ENCODE results near the gene FBXL4. TPM values are rescaled to one million over a fixed set of nuclear protein-coding genes. Genes with fewer than 3 reads are reported as not detected.

Gene FBXL4
- total RNA-seq, 2 experiments from 2014 or later: 10.4 to 10.8 TPM

DNA sequence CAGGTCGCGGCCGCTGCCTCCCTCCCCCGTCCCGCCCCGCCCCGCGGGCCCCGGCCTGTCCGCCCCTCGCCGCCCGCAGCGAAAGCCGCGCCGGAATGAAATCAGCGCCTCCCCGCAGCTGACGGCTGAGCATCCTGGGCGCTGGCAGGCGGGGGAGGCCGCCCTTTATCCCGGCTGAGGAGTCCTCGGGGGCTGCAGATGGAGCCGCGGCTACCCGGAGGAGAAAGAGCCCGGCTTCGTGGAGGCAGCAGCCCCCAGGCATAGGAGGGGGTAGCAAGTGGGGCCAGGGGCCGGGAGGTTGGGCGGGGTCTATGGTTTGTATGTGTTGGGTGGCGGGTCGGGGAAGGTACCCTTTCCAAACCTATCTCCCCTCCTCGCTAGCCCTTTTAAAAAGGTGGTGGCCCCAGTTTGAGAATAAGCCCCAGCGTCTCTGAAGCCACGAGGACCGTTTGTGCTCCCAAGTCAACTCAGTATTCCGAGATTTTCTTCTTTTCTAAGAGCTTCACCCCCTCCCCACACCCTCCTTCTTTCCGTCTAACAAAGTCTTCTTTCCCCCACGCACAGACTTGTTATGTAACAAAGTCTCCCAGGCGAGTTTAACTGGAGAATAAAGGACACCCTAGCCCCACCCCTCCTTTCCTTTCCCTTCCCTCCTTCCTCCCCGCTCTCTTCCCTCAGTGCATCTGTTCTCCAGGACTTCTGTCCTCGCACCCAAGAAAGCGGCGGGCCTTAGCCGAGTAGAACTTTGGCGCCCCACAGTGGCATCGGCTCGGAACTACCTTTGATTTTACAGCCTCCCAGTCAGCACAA lies 102.3 kb downstream of the FBXL4 start:
- Mint-ChIP-seq H3K36me3 (no peaks in the 10 kb centered on the region), H3K4me3 (no peak overlapping the region), H3K9me3 (ENCODE audit: low read depth) (no peaks in the 10 kb centered on the region), H3K27ac (no peak overlapping the region), H3K4me1 (peaks cover 8% of the 10 kb centered on the region), H3K27me3 (peaks cover 89% of the 10 kb centered on the region)
- CTCF ChIA-PET: interaction anchor here (1.0 to 2.0 kb wide), 4 partner anchors 15 to 1348 kb away, joined by 3 to 5 read pairs (median 3); no protein-coding TSS in a partner anchor
- peak; percentile 73 for DNase-seq
- peak; percentile 58 for ATAC-seq

DNA sequence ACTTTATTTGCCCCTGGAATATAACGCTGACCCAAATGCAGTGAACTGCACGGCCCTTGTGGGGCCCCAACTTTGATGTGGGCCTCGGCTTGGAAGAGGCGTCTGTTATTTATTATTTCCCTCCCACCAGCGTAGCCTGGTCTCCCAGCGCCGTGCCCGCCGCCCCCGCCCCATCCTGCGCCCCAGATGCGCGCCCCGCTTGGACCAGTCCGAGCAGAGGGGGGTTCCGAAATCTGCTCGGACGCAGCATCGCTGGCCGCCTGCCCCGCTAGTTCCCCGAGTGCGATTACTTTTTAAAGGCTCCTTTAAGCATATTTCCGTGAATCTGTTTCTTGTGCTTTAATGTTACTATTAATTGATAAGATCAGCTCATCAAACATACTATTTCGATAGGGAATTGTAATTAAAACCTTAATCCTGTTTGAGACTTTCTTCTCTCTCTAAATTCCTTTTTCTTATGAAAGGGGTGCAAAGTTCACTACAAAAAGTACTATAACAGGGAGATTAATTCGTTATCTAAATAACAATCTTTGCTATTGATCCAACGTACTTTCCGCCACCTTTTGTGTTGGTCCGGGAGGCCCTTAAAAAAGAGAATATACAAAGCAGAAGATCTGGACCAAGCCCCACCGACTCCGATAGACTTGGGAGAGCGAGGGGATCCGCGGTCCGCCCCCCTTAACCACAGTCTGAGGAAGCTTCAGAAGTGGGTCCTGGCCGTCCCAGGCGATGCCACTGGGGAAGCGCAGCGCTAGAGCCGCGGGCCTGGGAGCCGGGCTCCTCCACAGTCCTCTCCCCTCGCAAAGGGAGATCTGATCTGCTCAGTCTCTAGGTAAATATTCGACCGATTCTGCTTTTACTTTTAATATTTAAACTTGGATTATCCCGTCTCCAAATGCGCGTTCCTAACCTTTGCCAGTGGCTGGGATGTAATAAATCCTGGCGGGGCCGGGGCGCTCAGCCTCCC lies 103.2 kb downstream of the FBXL4 start:
- no peaks in the 10 kb centered on the region for H3K9me3 Mint-ChIP-seq (ENCODE audit: low read depth)
- H3K4me3 Mint-ChIP-seq: no peak overlapping the region
- DNase-seq (no peak), ATAC-seq (peak; percentile 36)
- H3K4me1 Mint-ChIP-seq: peaks cover 8% of the 10 kb centered on the region
- CTCF ChIA-PET: interaction anchor here (1.3 to 2.0 kb wide), 2 partner anchors 23 to 1347 kb away, joined by 3 to 5 read pairs; no protein-coding TSS in a partner anchor
- peak overlapping the region; percentile 21 for H3K27ac Mint-ChIP-seq
- H3K36me3 Mint-ChIP-seq: no peaks in the 10 kb centered on the region
- H3K27me3 Mint-ChIP-seq: peaks cover 89% of the 10 kb centered on the region

DNA sequence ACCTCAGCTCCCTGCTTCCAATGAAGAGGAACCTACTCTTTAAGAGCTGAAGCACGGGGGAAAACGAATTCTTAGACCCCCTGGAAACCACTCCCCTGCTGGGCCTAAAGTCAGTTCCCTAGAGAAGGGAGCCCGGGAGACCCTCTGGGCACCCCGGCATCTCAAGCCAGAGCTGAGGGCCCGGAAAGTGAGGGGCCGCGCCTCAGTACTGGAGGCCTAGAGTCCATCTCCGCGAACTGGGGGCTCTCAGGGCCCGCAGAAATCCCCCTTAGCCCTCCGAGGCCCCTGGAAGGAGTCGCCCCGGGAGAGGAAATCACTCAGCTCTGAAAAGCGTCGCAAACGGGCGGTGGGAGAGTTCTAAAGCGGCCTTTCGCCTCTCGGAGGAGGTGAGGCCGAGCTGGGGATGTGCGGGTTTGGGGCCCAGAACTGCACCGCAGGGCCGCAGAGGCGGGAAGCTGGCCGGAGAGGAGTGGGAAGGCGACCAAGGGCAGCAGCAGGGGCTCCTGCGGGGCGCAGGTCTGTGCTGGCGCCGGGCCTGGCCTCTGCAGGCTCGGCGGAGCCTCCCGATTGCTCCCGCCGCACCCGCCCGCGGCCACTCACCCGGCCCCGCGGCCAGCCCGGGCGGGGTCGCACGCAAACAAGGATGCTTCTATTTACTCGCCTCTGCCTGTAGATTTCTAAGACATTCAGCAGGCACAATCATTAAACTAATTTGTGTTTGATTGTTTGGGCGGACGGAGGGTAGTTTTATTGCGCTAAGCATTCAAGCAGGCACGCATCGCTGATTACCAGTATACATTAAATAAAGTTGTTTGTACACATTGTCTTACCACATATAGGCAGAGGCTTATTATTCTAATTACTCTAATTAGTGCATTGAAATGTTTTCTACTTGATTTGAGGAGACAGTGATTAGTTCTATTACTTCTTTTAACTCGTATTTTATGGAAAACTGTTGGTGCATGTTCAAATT lies 104.2 kb downstream of the FBXL4 start:
- Mint-ChIP-seq H3K9me3 (ENCODE audit: low read depth) (no peaks in the 10 kb centered on the region), H3K4me3 (no peak overlapping the region), H3K4me1 (peaks cover 8% of the 10 kb centered on the region), H3K27me3 (peaks cover 87% of the 10 kb centered on the region), H3K27ac (no peak overlapping the region), H3K36me3 (no peaks in the 10 kb centered on the region)
- ATAC-seq (no peak), DNase-seq (no peak)
- CTCF ChIA-PET: interaction anchor here (0.6 to 2.0 kb wide), 3 partner anchors 22 to 1346 kb away, joined by 3 to 5 read pairs (median 5); no protein-coding TSS in a partner anchor

- Mint-ChIP-seq H3K9me3 (ENCODE audit: low read depth) (no peaks in the 10 kb centered on the region), H3K27ac (peak overlapping the region; percentile 62), H3K4me1 (peaks cover 8% of the 10 kb centered on the region), H3K36me3 (no peaks in the 10 kb centered on the region), H3K4me3 (no peak overlapping the region), H3K27me3 (peaks cover 92% of the 10 kb centered on the region)
- CTCF ChIA-PET: no interaction called here
- DNase-seq: no peak
- ATAC-seq: no peak
These were observed 105.2 kb downstream of the FBXL4 start for GRCh38 chr6:98842342-98843180.

DNA sequence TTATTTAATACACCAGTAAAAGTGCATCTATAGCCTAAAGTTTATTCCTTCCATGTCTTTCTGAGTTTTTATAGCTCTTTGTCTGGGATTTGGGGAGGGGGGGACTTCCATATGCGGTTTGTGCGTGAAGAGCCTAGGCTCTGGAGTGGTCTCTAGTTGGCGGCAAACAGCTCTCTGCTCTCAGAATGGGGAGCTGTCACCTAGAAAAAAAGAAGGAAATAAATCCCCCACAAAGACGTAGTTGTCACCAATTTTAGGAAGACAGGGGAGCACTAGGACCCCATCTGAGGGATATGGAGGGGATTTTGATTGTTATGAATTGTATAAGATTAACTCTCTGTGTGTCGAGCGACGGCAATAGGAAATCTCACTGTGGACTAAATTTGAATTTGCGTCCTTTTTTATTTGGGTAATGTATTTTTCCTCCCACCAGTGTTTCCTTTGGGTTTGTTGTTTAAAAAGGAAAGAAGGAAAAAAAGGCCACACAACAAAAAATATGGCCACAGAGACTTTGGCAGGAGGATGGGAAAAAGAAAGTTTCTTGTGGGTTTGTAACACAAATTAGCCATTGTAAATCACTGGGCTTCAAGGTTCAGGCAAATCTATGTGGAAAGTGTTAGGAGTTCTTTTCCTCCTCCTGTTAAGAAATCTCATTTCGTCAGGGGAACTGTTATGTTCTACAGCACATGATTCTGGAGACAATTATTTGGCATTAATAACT lies 106.0 kb downstream of the FBXL4 start:
- no peak overlapping the region for H3K27ac Mint-ChIP-seq
- H3K4me3 Mint-ChIP-seq: no peak overlapping the region
- DNase-seq (no peak), ATAC-seq (no peak)
- H3K36me3 Mint-ChIP-seq: no peaks in the 10 kb centered on the region
- H3K27me3 Mint-ChIP-seq: peaks cover 92% of the 10 kb centered on the region
- no peaks in the 10 kb centered on the region for H3K9me3 Mint-ChIP-seq (ENCODE audit: low read depth)
- CTCF ChIA-PET: no interaction called here
- peaks cover 10% of the 10 kb centered on the region for H3K4me1 Mint-ChIP-seq

DNA sequence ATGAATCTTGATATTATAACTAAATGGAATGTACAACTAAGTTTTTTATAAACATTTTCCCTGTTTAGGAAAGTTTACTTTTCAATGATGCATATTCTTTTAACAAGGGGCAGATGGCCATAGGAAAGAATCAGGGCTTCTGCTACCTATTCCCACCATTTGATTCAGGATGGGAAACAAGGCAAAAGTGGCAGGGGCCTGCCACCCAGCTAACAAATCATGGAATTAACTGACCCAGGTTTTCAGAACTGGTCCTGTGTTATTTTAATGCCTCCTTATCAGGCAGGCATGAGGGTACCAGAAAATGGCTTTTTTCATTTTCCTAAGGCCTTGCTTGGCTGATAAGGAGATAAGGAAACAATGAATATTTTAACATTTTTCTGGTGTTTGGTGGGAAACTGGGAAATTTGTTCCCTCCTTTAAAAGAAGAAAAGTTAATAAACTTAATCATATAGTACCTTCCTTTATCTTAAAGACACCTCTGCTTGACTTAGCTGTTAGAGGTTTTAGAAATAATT lies 106.7 kb downstream of the FBXL4 start:
- Mint-ChIP-seq H3K9me3 (ENCODE audit: low read depth) (no peaks in the 10 kb centered on the region), H3K27ac (no peak overlapping the region), H3K4me1 (peaks cover 13% of the 10 kb centered on the region), H3K36me3 (no peaks in the 10 kb centered on the region), H3K27me3 (peaks cover 92% of the 10 kb centered on the region), H3K4me3 (no peak overlapping the region)
- CTCF ChIA-PET: no interaction called here
- no peak for ATAC-seq
- no peak for DNase-seq

GRCh38 chr6:98840385-98840784 lies 107.4 kb downstream of the FBXL4 start:
- no peak overlapping the region for H3K4me3 Mint-ChIP-seq
- ATAC-seq (no peak), DNase-seq (no peak)
- no peaks in the 10 kb centered on the region for H3K36me3 Mint-ChIP-seq
- no peaks in the 10 kb centered on the region for H3K9me3 Mint-ChIP-seq (ENCODE audit: low read depth)
- no peak overlapping the region for H3K27ac Mint-ChIP-seq
- CTCF ChIA-PET: no interaction called here
- peaks cover 14% of the 10 kb centered on the region for H3K4me1 Mint-ChIP-seq
- peaks cover 92% of the 10 kb centered on the region for H3K27me3 Mint-ChIP-seq

DNA sequence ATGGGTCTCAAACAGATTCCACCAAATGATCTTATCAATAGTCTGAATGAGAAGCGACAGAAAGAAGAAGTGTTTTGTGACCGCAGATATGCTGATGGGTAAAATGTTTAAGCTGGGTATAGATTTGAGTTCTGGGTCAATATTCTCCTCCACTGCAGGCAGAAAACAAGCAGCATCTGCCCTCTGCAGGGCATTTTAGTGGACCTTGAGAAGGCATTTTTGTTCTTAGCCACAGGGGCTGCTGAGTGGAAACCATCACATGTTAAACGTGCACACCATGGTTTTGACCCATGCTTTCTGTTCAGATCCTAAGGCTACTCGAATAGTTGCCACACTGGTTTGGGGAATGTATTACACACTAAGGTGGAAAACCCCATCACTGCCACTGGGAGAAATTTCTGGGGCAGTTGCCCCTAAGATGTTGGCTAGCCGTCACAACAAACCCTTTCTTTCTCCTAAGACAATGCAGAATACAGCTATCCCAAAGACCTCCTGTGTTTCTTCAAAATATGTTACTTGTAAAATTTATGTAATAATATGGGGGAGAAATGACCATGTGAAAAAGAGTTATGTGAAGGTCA lies 107.9 kb downstream of the FBXL4 start:
- H3K27me3 Mint-ChIP-seq: peaks cover 91% of the 10 kb centered on the region
- DNase-seq (no peak), ATAC-seq (no peak)
- CTCF ChIA-PET: no interaction called here
- H3K27ac Mint-ChIP-seq: no peak overlapping the region
- H3K9me3 Mint-ChIP-seq (ENCODE audit: low read depth): no peaks in the 10 kb centered on the region
- H3K4me3 Mint-ChIP-seq: no peak overlapping the region
- no peaks in the 10 kb centered on the region for H3K36me3 Mint-ChIP-seq
- peaks cover 14% of the 10 kb centered on the region for H3K4me1 Mint-ChIP-seq

GRCh38 chr6:98838975-98839374 lies 108.8 kb downstream of the FBXL4 start:
- H3K4me3 Mint-ChIP-seq: no peak overlapping the region
- H3K4me1 Mint-ChIP-seq: peaks cover 14% of the 10 kb centered on the region
- H3K27me3 Mint-ChIP-seq: peaks cover 89% of the 10 kb centered on the region
- H3K36me3 Mint-ChIP-seq: no peaks in the 10 kb centered on the region
- H3K9me3 Mint-ChIP-seq (ENCODE audit: low read depth): no peaks in the 10 kb centered on the region
- H3K27ac Mint-ChIP-seq: no peak overlapping the region
- ATAC-seq (no peak), DNase-seq (no peak)
- CTCF ChIA-PET: no interaction called here

DNA sequence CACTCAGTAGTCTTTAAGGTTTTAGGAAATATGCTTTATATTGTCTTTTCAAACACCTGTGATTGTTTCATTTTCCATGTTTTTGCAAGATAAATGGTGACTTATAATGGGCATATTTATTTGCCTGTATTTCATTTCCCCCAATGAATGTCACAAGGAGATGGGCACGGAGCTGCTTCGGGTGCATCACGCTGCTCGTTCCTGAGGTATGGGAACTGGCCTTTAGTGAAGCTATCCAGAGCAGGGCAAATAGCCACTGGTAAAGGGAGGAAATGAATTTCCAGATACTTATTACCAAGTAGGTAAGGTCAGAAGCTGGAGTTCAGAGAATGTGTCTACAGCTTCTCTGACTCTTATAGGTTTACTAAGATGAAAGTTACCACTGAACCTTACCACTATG lies 109.7 kb downstream of the FBXL4 start:
- H3K27ac Mint-ChIP-seq: no peak overlapping the region
- H3K4me1 Mint-ChIP-seq: peaks cover 24% of the 10 kb centered on the region
- no peak overlapping the region for H3K4me3 Mint-ChIP-seq
- CTCF ChIA-PET: no interaction called here
- peaks cover 90% of the 10 kb centered on the region for H3K27me3 Mint-ChIP-seq
- H3K36me3 Mint-ChIP-seq: no peaks in the 10 kb centered on the region
- no peak for ATAC-seq
- no peaks in the 10 kb centered on the region for H3K9me3 Mint-ChIP-seq (ENCODE audit: low read depth)
- no peak for DNase-seq

All from activated CD8-positive, alpha-beta memory T cell treated with anti-CD3 and anti-CD28 coated beads, Interleukin-2, amount 10 ng/mL, durations not matched to agents 7 days and 5 days (primary cell).